Tibial nerve (tissue), 4 donors: ENCODE data around the gene AAMP.

Source experiments
- CTCF ChIP-seq, 5 experiments: fragments of 200-600 bp in 3 of 5; fragments of 450-650 bp in 2 of 5; sonication (generic) in 3 of 5; IDR thresholded peaks; one replicate each; pipeline ENCODE4 v1.5.1; 2016 to 2019; ENCODE audit warnings: antibody characterized with exemption in 5 of 5, mild to moderate bottlenecking in 3 of 5, moderate library complexity in 2 of 5
- EP300 ChIP-seq, 2 donors: sonication (generic); formaldehyde crosslinking; IDR thresholded peaks; one replicate each; pipeline ENCODE4 v1.6.1; 2017; ENCODE audit warnings: antibody characterized with exemption in 2 of 2, mild to moderate bottlenecking in 1 of 2
- POLR2A ChIP-seq, 2 donors: fragments of 450-650 bp; IDR thresholded peaks; one replicate each; pipeline ENCODE4 v1.6.1; 2017; ENCODE audit warnings: antibody characterized with exemption in 2 of 2, mild to moderate bottlenecking in 2 of 2, moderate library complexity in 2 of 2

GRCh38 chr2:218263817-218264641 lies 5.9 kb downstream of the AAMP start:
- TF ChIP-seq POLR2A (IDR thresholded peaks at IDR 0.05) (no peak), CTCF (IDR thresholded peaks at IDR 0.05) (no peak), EP300 (IDR thresholded peaks at IDR 0.05) (no peak)
